CD4-positive, alpha-beta T cell treated with Interleukin-10 for 1 hour (primary cell): ENCODE measurements around the gene ZNF438.
"Not testable (repeated sequence)": the region's sequence is repeated elsewhere in the genome, so short reads cannot be mapped to it uniquely, and the experiment has no call there.

Experiments used
- DNase-seq: peaks from one replicate; pipeline ENCODE4 v3.0.0-alpha.2; 2020

ZNF438 gene

DNA sequence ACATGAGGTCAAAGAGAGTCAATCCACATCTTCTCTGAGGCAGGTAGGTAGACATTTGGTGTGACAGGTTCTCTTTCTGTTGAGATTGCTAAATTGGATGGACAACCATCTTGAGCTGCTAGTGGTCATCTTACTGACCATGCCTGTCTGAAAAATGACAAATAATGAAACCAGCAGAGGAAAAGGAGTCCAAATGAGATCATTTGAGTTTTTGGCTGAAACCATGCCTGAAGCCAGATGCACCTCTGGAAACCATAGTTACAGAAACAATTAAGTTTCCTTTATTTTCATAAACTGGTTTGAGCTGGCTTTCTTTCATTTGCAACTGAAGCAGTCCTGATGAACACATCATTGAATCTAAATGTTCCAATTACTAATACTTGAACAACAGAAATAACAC, 100.6 kb downstream of the ZNF438 start:
- DNase-seq = no peak

DNA sequence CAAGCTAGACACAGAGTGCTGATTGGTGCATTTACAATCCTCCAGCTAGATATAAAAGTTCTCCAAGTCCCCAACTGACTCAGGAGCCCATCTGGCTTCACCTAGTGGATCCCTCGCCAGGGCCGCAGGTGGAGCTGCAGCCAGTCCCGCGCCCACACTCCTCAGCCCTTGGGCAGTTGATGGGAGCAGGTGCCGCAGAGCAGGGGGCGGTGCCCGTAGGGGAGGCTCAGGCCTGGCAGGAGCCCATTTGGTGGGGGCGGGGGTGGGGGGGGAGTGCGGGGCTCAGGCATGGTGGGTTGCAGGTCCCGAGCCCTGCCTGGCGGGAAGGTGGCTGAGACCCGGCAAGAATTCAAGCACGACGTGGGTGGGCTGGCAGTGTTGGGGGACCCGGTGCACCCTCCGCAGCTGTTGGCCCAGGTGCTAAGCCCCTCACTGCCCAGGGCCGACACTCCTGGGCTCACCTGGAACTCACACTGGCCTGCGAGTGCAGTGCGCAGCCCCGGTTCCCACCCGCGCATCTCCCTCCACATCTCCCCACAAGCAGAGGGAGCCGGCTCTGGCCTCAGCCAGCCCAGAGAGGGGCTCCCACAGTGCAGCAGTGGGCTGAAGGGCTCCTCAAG, 101.7 kb downstream of the ZNF438 start:
- no peak for DNase-seq

DNA sequence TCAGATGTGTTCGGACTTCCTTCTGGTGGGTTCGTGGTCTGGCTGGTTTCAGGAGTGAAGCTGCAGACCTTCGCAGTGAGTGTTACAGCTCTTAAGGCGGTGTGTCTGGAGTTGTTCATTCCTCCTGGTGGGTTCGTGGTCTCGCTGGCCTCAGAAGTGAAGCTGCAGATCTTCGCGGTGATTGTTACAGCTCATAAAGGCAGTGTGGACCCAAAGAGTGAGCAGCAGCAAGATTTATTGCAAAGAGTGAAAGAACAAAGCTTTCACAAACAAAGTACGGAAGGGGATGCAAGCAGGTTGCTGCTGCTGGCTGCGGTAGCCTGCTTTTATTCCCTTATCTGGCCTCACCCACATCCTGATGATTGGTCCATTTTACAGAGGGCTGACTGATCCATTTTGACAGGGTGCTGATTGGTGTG, 102.3 kb downstream of the ZNF438 start:
- peak; percentile 2 for DNase-seq

DNA sequence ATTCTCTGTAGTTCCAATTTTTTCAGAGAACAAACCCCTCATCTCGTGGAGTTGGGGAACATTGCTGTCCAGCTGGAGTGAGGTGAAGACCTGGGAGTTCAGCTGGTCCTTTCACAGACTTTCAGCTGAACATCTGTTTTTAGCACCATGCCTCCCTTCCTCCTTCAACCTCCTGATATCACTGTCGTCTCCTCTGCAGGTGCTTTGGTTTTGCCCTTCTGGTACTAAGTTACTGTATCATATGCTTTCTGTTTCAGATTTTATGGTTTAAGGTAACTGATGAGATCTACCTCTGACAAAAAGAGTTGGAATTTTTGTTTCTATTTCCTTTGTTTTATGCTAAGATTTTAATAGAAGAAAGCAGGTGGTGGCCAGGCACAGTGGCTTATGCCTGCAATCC, 102.9 kb downstream of the ZNF438 start:
- no peak for DNase-seq

DNA sequence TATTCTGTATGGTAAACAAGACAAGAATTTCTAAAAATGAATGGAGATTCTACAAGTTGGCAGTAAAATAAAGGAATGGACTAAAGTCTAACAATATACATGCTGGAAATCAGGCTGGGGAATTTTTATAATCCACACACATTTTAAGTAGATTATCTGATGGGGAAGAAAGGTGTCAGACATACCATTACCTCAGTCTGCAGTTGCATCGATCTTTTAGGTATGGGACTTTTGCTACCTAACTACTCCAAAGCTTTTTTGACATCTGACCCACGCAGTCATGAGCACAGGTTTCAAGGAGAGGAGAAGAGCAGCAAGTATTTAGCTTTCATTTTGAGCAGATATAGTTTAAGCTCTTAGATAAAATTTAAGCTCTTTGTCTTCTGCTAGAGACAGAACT, 113.0 kb downstream of the ZNF438 start:
- no peak for DNase-seq

DNA sequence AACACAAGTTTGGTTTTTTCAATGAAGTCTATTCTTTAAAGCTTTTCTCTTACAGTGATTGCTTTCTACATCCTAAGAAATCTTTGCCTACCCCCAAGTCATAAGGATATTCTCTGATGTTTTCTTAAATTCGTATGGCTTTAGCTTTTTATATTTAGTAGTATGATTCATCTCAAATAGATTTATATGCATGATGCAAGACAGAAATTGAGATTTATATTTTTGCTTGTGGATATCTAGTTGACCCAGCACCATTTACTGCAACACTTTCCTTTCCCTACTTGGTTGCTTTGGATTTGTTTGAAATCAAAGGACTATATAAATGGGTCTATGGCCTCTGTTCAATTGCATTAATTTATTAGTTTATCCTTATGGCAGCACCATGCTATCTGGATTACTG, 113.9 kb downstream of the ZNF438 start:
- DNase-seq = no peak

DNA sequence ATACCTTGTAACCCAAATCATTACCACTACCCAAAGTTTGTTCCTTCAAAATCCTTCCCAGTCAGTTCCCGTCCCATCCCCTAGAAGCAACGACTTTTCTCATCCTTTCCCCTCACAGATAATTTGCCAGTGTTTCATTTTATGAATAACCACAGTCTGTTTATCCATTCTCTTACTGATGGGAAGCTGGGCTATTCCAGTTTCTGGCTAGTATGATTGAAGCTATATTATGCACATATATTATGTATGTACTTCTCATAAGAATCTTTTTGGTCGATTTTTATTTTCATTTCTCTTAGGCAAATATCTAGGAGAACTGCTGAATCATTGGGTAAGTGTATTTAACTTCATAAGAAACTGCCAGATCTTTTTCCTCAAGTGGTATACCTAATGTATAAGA, 114.6 kb downstream of the ZNF438 start:
- no peak for DNase-seq

DNA sequence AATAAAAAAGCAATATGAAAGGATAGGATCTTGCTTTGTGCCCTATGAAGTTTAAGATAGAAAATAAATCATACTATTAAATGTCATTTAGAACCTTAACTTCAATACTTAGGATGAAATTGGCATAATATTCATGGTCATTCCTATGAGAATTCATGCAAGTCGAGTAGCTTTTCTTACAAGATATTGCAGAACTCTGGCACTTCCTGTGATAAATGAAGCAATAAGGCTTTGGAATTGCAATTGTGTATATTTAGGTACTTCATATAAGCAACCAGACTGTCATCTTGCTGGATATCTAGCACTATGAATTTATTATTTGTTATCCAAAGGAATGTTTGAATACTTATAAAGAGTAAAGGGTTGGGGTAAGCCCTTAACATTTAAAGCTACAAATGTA, 116.5 kb downstream of the ZNF438 start:
- DNase-seq = no peak

DNA sequence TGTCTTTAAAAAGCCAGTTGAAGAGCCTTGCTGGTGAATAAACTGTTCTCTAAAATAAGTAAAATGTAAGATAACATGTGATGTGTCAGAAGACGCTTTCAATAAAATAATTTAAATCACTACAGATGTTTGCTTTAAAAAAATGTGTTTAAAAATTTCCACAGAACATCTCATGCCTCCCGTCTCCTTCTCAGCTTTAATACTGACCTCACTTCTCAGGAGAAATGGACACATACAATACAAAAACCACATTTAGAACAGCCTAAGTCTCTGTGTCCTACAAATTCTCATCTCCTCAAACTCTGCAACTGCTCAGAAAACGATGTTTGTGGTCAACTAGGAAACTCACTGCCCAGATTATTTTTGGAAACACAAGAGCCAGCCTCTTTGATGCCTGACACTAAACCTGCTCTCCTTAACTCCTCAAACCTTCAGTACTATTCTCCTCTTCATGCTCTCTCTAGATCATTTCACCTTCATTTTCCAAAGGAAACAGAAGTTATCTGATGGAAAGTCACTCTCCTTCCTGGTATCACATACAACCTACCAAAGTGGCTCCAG, 120.3 kb downstream of the ZNF438 start:
- no peak for DNase-seq

DNA sequence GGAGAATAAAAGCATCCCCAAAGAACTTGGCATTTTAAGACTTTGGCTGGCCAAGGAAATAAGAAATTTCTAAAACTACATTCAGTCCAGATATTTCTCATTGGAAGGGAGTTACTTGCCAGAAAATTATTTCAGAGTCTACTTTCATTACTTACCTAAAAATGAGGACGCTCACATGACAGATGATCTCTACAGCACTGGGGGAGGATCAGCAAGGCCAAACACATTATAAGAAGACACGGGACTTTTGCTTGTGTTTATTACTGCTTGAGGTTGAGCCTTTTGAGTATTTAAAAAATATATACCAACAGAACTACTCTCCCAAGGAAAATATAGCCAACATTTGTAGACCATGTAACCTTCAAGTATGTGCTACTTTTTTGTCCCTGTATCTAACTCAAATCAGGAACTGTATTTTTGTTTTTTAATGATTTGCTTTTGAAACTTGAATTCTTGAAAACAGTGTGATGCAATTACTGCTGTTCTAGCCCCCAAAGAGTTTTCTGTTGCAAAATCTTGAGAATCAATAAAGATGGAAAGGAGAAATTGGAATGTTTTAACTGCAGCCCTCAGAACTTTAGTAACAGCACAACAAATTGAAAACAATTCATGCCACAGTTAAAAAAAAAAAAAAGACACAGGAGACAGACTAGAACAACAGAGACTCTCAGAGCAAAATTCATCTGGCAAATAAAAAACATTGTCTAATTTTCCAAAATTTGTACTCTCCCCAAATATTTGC, 128.1 kb downstream of the ZNF438 start:
- no peak for DNase-seq

DNA sequence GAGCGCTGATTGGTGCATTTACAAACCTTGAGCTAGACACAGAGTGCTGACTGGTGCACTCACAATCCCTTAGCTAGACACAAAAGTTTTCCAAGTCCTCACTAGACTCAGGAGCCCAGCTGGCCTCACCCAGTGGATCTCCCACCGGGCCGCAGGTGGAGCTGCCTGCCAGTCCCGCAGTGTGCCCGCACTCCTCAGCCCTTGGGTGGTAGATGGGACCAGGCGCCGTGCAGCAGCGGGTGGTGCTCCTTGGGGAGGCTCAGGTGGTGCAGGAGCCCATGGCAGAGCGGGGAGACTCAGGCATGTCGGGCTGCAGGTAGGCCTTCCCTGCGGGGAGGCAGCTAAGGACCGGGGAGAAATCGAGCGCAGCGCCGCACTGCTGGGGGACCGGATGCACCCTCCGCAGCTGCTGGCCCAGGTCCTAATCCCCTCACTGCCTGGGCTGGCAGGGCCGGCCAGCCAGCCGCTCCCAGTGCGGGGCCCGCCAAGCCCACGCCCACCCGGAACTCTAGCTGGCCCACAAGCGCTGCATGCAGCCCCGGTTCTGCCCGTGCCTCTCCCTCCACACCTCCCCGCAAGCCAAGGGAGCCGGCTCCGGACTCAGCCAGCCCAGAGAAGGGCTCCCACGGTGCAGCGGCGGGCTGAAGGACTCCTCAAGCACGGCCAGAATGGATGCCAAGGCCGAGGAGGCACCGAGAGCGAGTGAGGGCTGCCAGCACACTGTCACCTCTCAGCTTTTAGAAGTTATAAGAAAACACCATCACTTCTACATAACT, 128.9 kb downstream of the ZNF438 start:
- DNase-seq = no peak

DNA sequence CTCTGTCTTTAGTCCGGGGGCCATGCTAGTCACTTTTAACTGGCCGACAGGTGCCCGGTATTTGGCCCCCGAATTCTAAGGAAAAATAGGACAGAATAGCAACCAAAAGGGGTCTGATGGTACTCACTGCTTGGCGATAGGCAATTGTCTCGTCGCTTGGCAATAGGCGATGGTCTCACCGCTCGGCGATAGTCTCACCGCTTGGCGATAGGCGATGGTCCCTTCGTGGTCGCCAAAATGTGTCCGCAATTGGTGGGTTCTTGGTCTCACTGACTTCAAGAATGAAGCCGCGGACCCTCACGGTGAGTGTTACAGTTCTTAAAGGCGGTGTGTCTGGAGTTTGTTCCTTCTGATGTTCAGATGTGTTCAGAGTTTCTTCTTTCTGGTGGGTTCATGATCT, 130.2 kb downstream of the ZNF438 start:
- not testable (repeated sequence) for DNase-seq

DNA sequence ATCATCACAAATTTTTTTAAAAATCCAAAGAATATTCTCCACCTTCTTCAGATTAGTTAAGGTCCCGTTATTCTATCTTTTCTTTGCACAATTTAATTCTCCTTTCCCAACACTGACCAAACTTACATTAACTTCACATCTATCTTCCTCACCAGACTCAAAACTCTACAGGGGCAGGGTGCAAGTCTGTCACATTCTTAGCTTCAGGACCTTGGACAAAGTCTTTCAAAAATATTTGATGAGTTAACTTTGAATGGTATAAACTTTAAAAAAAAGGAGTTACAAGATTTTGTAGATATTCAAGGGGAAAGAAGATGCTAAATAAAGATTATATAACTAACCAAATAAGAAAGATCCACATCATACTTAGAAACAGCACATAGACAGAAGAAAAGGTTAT, 132.7 kb downstream of the ZNF438 start:
- no peak for DNase-seq

DNA sequence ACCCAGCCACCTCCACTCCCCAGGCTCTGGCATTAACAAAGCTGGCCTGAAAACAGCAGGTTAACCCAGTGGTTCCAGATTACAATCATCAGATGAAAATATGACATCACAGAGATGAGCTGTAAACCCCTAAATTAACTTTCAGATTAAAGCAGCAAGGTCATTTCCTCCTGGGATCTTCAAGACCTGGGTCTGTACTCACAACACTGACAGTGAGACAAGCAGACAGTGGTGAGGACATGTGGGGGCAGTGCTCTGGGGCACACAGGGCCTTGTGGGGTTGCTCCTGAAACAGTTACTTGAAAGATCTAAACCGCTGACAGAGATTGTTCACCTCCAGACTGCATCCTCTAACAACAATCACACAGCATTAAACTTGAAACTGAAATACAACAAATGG, 134.1 kb downstream of the ZNF438 start:
- no peak for DNase-seq

DNA sequence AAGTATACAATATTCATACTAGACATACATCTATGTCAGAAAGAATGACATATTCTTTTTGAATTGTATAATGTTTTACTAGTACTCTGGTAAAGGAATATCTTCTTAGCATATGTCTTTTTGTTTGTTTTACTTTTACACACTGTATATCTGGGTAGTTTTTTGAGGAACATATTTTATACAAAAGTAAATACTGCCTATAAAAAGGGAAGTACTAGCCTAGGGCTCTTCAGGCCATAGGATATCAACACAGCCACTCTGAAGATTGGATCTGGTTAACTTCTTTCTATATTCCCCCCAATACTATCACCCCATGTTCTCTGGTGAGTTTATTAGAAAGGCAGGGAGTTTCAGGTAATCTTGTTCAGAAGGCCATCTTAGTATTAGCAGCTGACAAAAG, 134.6 kb downstream of the ZNF438 start:
- DNase-seq = no peak

DNA sequence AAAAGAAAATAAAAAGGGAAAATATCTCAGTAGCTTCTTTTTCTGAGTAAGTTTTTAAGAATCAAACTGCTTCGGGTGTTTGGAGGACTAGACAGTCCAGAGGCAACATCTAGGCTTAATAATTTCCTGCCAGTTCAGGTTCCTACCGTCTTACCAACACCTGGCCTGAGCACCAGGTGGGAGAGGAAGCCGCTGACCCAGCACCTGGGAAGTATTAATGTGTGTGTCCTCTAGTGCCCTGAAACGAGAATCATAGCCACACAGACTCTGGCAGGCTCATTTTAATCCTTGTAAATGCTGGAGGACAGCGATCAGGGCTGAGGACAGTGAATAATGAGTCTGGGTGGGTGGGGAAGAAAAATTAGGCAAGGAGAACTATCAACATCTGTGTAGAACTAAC, 137.4 kb downstream of the ZNF438 start:
- DNase-seq = no peak

DNA sequence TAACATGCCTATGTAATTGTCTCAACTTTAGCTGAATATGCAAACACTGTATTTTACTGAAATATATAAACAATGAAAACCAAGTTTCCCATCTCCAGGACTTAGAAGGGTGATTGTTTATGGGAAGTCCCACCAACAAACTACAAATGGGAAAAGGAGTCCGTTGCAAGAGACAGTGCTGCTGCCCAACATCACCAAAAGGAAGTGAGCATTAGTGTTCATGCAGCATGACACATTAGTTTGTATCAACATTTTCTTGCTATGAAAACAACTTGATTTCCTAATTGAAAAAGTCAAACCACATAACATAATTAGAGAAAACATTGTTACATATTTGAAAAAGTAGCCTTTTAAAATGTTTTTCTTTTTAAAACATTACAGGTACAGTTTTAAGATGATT, 138.5 kb downstream of the ZNF438 start:
- no peak for DNase-seq

DNA sequence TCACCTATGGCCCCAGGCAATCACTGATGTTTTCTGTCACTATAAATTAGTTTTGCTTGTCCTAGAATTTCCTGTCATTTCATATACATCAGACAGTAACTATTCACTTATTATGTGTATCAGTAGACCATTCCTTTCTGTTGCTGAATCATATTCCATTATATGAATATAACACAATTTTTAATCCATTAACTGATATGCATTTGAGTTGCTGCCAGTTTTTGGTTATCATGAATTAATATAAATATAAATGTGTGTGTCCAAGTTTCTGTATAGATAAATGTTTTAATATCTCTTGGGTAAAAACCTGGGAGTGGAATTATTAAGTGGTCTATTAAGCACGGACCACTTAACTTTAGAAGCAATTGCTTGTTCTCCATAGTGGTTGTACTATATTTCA, 143.8 kb downstream of the ZNF438 start:
- DNase-seq = no peak

DNA sequence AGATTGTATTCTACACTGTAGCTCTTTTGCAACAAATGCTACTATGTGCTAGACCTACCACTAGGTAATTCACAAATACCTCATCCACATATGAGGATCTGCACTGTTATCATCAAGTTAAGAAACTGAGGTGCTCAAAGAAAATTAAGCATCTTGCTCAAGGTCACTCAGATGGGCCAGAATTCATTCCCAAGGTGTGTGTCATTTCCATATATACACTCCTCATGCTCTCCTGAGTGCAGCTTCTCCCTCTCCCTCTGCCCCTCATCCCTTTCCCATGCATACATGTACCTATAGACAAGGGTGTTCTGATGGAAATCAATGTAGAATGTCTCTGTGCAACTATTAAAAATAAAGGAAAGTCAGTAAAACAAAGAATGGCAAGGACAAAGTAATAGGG, 146.2 kb downstream of the ZNF438 start:
- DNase-seq = no peak

DNA sequence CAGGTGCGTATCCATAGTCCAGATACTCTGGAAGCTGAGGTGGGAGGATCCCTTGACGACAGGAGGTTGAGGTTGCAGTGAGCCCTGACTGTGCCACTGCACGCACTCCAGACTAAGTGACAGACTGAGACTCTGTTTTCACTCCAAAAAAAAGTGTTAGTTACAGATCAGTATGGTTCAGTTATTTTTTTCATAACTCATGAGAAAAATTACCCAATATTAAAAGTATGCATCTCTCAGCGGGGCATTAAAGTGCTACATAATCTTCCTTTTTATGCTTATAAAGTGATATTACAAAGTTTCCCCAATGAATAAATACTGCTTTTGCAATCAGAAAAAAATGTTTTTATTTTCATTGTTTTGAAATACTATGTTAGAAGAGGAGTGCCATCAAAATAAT, 147.9 kb downstream of the ZNF438 start:
- DNase-seq = no peak

DNA sequence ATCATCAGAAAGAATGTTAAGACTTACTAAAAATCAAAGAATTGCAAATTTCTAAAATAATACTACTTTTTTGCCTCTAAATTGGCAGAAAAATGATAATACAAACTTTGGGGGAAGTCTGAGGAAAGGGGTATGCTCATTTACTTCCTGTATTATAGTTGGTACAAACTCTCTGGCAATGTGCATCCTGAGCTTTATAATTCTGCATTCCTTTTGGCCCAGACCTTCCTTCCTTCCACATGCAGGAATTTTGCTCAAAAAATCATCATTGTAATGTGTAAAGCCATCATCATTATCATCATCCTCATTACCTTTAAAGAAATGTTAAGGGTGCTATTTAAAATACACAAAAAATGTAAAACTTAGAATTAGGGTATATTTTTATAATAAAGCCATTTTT, 148.5 kb downstream of the ZNF438 start:
- DNase-seq = no peak

DNA sequence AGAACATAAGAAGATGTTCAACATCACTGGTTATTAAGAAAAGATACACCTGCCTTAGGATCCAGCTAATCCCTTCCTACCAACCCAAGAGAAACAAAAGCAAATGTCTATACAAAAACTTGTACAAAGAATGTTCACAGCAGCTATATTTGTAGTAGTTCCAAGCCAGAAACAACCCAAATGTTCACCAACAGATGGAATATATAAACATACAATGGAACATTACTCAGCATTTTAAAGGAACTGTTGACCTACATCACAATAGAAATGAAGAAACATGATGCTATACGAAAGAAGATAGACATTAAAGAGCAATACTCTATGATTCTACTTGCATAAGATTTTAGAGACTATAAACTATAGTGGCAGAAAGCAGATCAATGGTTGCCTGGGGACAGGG, 149.4 kb downstream of the ZNF438 start:
- no peak for DNase-seq

DNA sequence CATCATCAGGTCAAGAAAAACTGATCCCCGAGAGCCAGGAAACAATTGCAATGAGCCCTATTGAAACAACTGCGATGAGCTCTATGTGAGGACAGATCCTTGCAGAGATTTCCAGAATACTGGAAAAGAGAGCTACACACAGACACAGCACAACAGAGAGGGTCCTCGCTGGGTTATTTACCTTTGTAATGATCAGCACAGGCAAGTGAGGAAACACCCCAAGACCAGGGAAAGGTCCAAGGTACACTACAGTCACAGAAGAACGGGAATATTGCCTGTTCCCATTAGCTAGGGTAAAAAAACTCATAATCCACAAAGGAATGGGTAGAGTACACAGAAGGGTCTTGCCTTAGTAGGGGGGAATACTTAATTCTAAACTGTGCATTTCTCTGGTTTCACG, 152.7 kb downstream of the ZNF438 start:
- DNase-seq = no peak

DNA sequence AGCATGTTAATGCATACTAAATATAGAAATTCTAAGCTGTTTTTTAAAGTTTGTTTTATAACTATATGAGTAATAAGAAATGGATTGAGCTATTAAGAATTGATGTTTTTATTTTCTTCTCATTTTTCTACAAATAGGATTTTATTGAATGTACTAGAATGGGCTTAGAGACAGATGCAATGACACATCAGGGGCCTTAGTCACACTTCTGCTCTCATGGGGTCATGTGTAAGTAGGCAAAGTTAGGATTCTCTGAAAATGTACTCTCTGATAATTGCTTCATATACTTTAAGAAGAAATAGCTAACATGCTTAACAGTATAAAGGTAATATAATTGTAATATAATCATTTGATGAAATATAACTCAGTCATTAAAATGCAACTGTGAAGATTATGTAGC, 154.6 kb downstream of the ZNF438 start:
- DNase-seq = no peak
